ENCODE data around the gene TRPM5. TPM values are rescaled to one million over a fixed set of nuclear protein-coding genes. Genes with fewer than 3 reads are reported as not detected.

TRPM5 gene
- total and polyA plus RNA-seq, 4 donors = 0.05 TPM; not detected in 3

DNA sequence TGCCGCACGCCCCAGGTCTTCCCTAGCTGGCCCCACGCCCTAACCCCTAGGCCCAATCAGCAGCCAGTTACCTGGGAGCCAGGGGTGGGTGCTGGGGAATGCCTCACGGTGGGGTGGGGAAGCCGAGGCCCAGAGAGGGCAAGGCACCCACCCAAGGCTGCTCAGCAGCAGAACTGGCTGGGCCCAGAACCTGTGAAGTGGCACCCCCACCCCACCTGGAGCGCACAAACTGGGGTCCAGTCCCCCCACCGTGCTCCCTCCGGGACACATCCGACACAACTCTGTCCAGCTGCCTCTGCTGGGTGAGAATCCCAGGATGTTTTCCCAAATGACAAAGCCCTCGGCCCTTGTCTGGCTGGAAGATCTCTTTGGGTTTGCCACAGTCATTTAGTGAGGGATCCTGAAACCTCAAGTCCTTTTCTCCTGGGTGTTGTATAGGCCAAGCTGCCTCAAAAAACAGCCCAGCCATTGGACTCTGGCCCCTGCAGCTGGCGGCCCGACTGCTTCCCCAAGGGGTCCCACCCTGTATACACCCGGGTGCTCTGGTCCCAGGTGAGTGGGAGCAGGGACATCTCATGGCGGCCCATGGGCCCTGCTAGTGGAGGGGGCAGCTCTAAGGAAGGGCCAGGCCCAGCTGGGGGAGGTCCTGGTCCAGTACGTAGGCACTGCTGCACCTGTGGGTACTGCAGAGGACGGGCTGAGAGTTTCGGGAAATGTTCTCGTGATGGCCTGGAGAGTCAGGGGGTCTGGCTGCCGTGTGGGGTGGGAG, 22.9 kb downstream of the TRPM5 start (continued):
- TF ChIP-seq, protein P1, sequence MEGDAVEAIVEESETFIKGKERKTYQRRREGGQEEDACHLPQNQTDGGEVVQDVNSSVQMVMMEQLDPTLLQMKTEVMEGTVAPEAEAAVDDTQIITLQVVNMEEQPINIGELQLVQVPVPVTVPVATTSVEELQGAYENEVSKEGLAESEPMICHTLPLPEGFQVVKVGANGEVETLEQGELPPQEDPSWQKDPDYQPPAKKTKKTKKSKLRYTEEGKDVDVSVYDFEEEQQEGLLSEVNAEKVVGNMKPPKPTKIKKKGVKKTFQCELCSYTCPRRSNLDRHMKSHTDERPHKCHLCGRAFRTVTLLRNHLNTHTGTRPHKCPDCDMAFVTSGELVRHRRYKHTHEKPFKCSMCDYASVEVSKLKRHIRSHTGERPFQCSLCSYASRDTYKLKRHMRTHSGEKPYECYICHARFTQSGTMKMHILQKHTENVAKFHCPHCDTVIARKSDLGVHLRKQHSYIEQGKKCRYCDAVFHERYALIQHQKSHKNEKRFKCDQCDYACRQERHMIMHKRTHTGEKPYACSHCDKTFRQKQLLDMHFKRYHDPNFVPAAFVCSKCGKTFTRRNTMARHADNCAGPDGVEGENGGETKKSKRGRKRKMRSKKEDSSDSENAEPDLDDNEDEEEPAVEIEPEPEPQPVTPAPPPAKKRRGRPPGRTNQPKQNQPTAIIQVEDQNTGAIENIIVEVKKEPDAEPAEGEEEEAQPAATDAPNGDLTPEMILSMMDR (IDR thresholded peaks at IDR 0.05; ENCODE audit: low read depth, low read length, missing input control) = no peak
- TF ChIP-seq NR2F2 (IDR thresholded peaks at IDR 0.05) = no peak

DNA sequence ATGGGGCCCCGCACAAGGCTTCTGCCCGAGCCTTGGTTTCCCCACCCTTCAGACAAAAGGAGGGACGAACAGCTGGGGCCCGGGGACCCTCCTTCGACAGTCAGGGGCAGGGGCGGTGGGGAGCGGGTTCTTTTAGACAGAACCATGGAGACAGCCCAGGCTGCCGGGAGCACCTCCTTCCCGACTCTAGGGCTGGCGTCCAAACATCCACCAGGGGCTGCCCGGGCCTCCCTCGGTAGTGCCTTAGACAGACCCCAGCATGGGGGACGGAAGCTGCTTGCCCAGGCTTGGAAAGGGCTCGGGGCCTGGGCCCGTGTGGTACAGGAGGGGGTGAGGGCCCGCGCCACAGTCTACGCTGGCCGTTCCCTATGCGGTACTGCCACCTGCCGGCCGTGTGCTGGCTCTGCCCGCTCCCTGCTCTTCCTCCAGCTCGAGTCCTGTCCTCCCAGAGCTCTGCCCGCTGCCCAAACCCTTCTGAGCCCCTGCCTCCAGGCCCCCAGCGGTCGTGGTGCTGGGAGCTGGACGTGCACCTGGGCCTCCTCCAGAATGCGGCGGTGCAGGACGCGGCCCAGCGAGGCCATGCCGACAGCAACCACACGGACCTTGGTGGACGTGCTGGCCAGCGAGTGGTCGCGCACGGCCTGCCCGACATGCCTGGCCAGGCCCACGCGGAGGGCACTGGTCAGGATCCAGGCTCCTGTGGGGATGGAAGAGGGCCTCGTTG, 23.6 kb downstream of the TRPM5 start:
- 25% methylated on average over 44 of the region's 44 CpGs for WGBS
- no peak overlapping the region for H3K4me3 ChIP-seq (ENCODE audit: low read depth in 1 of 3, low read length in 3 of 3)
- H3K27ac ChIP-seq (ENCODE audit: low read depth in 1 of 2, low read length in 2 of 2) = no peak overlapping the region
- DNase-seq (ENCODE audit: low spot score) = peak; percentile 74
- H3K27me3 ChIP-seq (ENCODE audit: control insufficient read depth in 4 of 4, insufficient read depth in 4 of 4, low read length in 3 of 4) = no peaks in the 10 kb centered on the region
- no peak overlapping the region for H3K9ac ChIP-seq (ENCODE audit: low read depth in 1 of 2, low read length in 2 of 2)
- no peaks in the 10 kb centered on the region for H3K36me3 ChIP-seq (ENCODE audit: control insufficient read depth in 4 of 4, insufficient read depth in 3 of 4, low read depth in 1 of 4, low read length in 3 of 4)
- H3K4me1 ChIP-seq (ENCODE audit: control insufficient read depth in 4 of 4, insufficient read depth in 4 of 4, low read length in 3 of 4) = peaks cover 0 to 8% (median under 1%) of the 10 kb centered on the region in 4 donors
- H3K9me3 ChIP-seq (ENCODE audit: control insufficient read depth in 4 of 4, low read length in 3 of 4) = no peaks in the 10 kb centered on the region
- TF ChIP-seq HNF4A (conservative IDR thresholded peaks at IDR 0.05) (no peak), RXRA (IDR thresholded peaks at IDR 0.05) (no peak), SP1 (IDR thresholded peaks at IDR 0.05) (no peak), FOXA2 (IDR thresholded peaks at IDR 0.05) (no peak), RAD21 (IDR thresholded peaks at IDR 0.05) (peak; percentile 88 to 94), GABPA (IDR thresholded peaks at IDR 0.05 in 1 of 2, conservative IDR thresholded peaks at IDR 0.05 in 1 of 2) (no peak), TAF1 (conservative IDR thresholded peaks at IDR 0.05) (no peak), YY1 (IDR thresholded peaks at IDR 0.05) (no peak)
- TF ChIP-seq, protein P2, sequence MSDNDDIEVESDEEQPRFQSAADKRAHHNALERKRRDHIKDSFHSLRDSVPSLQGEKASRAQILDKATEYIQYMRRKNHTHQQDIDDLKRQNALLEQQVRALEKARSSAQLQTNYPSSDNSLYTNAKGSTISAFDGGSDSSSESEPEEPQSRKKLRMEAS (IDR thresholded peaks at IDR 0.05) = no peak
- TF ChIP-seq, protein P3, sequence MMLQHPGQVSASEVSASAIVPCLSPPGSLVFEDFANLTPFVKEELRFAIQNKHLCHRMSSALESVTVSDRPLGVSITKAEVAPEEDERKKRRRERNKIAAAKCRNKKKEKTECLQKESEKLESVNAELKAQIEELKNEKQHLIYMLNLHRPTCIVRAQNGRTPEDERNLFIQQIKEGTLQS (IDR thresholded peaks at IDR 0.05) = no peak
- TF ChIP-seq, protein P4, sequence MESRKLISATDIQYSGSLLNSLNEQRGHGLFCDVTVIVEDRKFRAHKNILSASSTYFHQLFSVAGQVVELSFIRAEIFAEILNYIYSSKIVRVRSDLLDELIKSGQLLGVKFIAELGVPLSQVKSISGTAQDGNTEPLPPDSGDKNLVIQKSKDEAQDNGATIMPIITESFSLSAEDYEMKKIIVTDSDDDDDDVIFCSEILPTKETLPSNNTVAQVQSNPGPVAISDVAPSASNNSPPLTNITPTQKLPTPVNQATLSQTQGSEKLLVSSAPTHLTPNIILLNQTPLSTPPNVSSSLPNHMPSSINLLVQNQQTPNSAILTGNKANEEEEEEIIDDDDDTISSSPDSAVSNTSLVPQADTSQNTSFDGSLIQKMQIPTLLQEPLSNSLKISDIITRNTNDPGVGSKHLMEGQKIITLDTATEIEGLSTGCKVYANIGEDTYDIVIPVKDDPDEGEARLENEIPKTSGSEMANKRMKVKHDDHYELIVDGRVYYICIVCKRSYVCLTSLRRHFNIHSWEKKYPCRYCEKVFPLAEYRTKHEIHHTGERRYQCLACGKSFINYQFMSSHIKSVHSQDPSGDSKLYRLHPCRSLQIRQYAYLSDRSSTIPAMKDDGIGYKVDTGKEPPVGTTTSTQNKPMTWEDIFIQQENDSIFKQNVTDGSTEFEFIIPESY (IDR thresholded peaks at IDR 0.05) = no peak
- TF ChIP-seq, protein P1 (IDR thresholded peaks at IDR 0.05; ENCODE audit: low read depth, low read length, missing input control) = peak; percentile 92

All from liver (tissue), 9 donors.